ENCODE data around the gene EFR3B.

Gene EFR3B

DNA sequence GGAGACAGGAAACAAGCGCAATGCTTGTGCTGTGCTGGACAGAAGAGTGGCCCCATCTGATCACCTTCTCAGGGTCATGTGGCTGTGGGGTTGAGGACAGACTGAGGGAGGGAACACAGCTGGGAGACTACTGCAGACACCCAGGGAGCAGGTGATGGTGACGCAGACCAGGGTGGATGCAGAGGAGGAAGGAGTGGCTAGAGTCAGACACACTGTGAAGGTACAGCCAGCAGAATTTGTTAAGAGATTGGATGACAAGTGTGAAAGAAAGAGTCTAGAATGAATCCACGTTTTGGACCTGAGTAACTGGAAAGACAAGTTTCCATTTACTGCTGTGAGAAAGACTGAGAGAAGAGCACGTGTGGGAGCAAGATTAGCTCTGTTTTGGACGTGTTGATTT, 142.4 kb downstream of the EFR3B start:
- TF ChIP-seq SPI1 (IDR thresholded peaks at IDR 0.05; ENCODE audit: low read depth, low read length) = no peak
- TF ChIP-seq POLR2AphosphoS5 (IDR thresholded peaks at IDR 0.05; ENCODE audit: low read depth, low read length) = no peak
- no peak for TF ChIP-seq POU2F2 (IDR thresholded peaks at IDR 0.05; ENCODE audit: low read depth, low read length)
- no peak for TF ChIP-seq POLR2A (IDR thresholded peaks at IDR 0.05; ENCODE audit: low read depth, low read length)
- no peak for FAIRE-seq
- no peak for DNase-seq (ENCODE audit: insufficient read length, low spot score)

DNA sequence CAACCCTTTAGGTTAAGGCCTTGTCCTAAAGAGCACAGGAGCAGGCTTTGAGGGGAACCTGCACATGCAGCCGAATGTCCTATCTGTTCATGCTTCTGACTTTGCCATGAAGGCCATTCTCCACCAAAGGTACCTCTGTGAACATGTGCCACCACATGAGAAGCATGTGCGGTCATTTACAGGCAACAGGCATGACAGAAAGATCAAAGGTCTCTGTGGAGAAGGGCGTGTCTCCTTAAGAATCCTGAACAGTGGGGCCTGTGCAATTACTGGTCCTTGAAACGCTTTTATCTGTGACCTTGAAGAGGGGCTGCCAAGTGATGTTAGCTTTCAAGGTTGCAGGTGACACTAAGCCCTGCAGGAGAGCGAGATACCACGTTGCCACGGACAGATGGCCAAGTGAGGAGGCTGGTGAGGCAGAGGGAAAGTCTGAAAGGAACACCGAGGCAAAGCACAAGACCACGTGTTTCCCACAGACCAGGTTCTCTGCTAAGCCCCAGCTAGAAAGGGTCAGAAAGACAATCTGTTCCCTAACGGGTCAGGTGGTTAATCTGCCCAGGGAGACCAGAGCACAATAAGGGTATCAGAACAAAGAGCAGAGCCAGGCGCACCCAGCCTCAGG, 146.0 kb downstream of the EFR3B start:
- TF ChIP-seq POLR2A (IDR thresholded peaks at IDR 0.05; ENCODE audit: low read depth, low read length) (no peak), POU2F2 (IDR thresholded peaks at IDR 0.05; ENCODE audit: low read depth, low read length) (no peak), TAF1 (IDR thresholded peaks at IDR 0.05; ENCODE audit: low read depth, low read length) (no peak), POLR2AphosphoS5 (IDR thresholded peaks at IDR 0.05; ENCODE audit: low read depth, low read length) (no peak), SPI1 (IDR thresholded peaks at IDR 0.05; ENCODE audit: low read depth, low read length) (no peak), PAX5 (IDR thresholded peaks at IDR 0.05; ENCODE audit: insufficient read depth, low read length, severe bottlenecking) (no peak)
- no peak for FAIRE-seq
- DNase-seq (ENCODE audit: insufficient read length, low spot score) = no peak

DNA sequence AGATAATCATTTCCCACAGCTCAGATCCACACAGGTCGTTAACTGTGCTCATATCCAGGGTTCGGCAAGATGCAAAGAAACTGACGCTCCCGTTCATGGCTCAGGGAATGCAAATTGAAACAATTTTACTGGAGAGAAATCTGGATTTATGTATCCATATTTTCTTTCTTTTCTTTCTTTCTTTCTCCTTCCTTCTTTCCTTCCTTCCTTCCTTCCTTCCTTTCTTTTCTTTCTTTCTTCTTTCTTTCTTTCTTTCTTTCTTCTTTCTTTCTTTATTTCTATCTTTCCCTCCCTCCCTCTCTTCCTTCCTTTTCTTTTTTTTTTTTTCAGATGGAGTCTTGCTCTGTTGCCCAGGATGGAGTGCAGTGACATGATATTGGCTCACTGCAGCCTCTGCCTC, 146.5 kb downstream of the EFR3B start:
- TF ChIP-seq PAX5 (IDR thresholded peaks at IDR 0.05; ENCODE audit: insufficient read depth, low read length, severe bottlenecking) (no peak), POLR2A (IDR thresholded peaks at IDR 0.05; ENCODE audit: low read depth, low read length) (no peak), SPI1 (IDR thresholded peaks at IDR 0.05; ENCODE audit: low read depth, low read length) (no peak)
- DNase-seq (ENCODE audit: insufficient read length, low spot score) (no peak), FAIRE-seq (no peak)

DNA sequence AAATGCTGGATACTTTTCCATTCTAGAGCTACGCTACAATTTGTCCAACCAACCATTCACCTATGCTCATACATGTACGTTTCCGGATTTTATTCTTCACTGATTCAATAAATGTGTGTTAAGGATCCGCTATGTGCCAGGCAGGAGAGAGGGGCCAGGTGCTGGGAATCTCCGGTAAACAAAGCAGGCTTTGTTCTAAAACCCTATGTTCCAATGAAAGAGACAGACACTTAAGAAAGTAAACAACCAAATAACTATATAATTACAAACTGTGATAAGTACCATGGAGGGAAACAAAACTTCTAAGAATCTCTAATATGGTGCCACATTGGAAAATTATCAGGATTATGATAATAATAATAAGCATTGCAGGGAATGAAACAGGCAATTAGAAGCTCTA, 148.7 kb downstream of the EFR3B start:
- TF ChIP-seq PAX5 (IDR thresholded peaks at IDR 0.05; ENCODE audit: insufficient read depth, low read length, severe bottlenecking) = no peak
- TF ChIP-seq TAF1 (IDR thresholded peaks at IDR 0.05; ENCODE audit: low read depth, low read length) = no peak
- no peak for DNase-seq (ENCODE audit: insufficient read length, low spot score)
- no peak for FAIRE-seq

DNA sequence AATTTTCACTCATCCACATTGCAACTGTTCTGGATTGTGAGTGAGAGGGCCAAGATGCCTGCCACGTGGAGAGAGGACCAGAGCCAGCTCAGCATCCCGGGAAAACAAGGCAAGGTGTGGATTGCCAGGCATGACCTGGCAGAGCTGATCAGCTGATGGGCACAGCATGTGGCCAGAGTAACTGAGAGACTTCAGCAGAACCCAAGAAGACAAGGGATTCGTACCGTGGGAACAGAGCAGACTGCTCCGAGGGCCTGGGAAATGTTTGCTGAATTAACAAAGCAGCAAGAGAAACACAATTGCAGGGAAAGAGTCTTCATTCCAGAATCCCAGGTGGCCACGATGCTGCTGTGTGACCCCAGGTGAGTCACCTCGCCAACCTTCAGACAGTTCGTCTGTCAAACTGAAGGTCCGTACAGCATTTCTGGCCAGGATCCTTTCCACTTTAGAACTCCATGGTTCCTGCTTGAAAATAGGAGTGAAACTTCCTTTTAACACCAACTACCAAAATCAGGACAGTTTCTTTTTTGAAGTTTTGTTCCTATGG, 152.8 kb downstream of the EFR3B start:
- TF ChIP-seq POLR2A (IDR thresholded peaks at IDR 0.05; ENCODE audit: low read depth, low read length) = no peak
- no peak for TF ChIP-seq TAF1 (IDR thresholded peaks at IDR 0.05; ENCODE audit: low read depth, low read length)
- TF ChIP-seq PAX5 (IDR thresholded peaks at IDR 0.05; ENCODE audit: insufficient read depth, low read length, severe bottlenecking) = no peak
- no peak for TF ChIP-seq POU2F2 (IDR thresholded peaks at IDR 0.05; ENCODE audit: low read depth, low read length)
- no peak for TF ChIP-seq POLR2AphosphoS5 (IDR thresholded peaks at IDR 0.05; ENCODE audit: low read depth, low read length)
- TF ChIP-seq SPI1 (IDR thresholded peaks at IDR 0.05; ENCODE audit: low read depth, low read length) = no peak
- no peak for FAIRE-seq

DNA sequence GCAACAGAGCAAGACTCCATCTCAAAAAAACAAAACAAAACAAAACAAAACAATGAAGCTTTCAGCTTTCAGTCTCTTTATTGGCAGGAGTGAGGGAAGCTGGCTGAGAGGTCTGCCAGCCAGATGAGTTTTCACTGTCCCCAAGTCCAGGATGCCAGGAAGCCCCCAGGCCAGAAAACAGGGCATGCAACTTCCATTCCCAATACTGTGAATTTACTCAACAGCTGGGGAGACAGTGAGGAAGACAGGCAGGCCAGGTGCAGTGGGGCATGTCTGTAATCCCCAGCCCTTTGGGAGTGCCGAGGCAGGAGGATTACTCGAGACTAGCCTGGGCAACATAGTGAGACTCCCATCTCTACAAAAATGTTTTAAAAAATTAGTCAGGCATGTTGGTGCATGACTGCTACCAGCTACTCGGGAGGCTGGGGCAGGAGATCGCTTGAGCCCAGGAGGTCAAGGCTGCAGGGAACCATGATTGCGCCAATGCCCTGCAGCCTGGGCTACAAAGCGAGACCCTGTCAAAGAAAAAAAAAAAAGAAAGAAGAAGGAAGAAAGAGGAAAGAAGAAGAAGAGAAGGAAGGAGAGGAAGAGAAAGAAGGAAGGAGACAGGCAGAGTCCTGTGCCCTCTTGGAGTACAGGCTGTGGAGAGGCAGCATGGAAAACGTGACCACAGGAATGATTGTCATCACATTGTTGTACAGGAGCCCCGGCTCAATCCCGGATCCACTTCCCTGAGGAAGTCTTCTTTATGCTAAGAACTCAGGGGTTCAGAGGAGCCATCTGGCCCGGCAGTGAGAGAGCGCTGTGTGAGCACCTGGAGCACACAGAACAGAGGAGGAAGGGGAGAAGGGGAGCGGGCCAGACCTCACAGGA, 155.7 kb downstream of the EFR3B start:
- TF ChIP-seq POLR2A (IDR thresholded peaks at IDR 0.05; ENCODE audit: low read depth, low read length) (no peak), POLR2AphosphoS5 (IDR thresholded peaks at IDR 0.05; ENCODE audit: low read depth, low read length) (no peak), POU2F2 (IDR thresholded peaks at IDR 0.05; ENCODE audit: low read depth, low read length) (no peak), TAF1 (IDR thresholded peaks at IDR 0.05; ENCODE audit: low read depth, low read length) (no peak), SPI1 (IDR thresholded peaks at IDR 0.05; ENCODE audit: low read depth, low read length) (no peak), PAX5 (IDR thresholded peaks at IDR 0.05; ENCODE audit: insufficient read depth, low read length, severe bottlenecking) (no peak)
- DNase-seq (ENCODE audit: insufficient read length, low spot score) (no peak), FAIRE-seq (no peak)

More for the DNA sequence above, 152.8 kb downstream of the EFR3B start:
- DNase-seq (ENCODE audit: insufficient read length, low spot score) = no peak

DNA sequence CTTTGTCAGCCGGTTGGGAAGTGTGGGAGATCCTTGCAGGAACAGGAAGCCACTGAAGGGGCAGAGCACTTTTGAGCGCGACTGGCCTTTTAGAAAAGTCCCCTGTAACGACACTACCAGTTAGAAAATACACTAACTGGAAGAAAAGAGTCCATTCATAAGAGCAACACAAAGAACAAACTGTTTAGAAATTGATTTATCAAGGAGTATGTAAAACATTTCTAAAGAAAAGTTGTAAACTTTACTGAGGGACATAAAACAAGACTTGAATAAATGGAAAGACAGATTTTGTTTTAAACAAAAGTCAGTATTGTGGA, 156.3 kb downstream of the EFR3B start:
- FAIRE-seq (no peak), DNase-seq (ENCODE audit: insufficient read length, low spot score) (no peak)
- no peak for TF ChIP-seq POLR2AphosphoS5 (IDR thresholded peaks at IDR 0.05; ENCODE audit: low read depth, low read length)
- TF ChIP-seq POU2F2 (IDR thresholded peaks at IDR 0.05; ENCODE audit: low read depth, low read length) = no peak
- no peak for TF ChIP-seq SPI1 (IDR thresholded peaks at IDR 0.05; ENCODE audit: low read depth, low read length)
- no peak for TF ChIP-seq TAF1 (IDR thresholded peaks at IDR 0.05; ENCODE audit: low read depth, low read length)
- no peak for TF ChIP-seq PAX5 (IDR thresholded peaks at IDR 0.05; ENCODE audit: insufficient read depth, low read length, severe bottlenecking)
- no peak for TF ChIP-seq POLR2A (IDR thresholded peaks at IDR 0.05; ENCODE audit: low read depth, low read length)

DNA sequence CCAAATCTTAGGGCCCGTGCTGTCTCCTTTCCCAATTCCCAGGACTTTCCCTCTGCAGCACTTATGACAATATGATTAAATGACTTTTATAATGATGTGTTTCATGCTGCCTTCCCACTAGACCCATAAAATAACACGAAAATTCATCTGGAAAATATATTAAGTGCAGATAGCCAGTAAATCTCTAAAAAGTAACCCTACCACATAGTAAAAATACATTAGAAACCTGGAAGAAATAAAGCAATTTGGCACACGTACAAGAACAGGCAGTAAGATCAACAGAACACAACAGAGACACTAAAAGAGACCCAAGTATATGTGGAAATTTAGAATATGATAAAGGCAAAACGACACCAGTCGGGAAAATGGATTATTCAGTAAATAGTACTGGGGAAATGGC, 156.7 kb downstream of the EFR3B start:
- DNase-seq (ENCODE audit: insufficient read length, low spot score) (no peak), FAIRE-seq (no peak)
- TF ChIP-seq PAX5 (IDR thresholded peaks at IDR 0.05; ENCODE audit: insufficient read depth, low read length, severe bottlenecking) (no peak), SPI1 (IDR thresholded peaks at IDR 0.05; ENCODE audit: low read depth, low read length) (no peak)

DNA sequence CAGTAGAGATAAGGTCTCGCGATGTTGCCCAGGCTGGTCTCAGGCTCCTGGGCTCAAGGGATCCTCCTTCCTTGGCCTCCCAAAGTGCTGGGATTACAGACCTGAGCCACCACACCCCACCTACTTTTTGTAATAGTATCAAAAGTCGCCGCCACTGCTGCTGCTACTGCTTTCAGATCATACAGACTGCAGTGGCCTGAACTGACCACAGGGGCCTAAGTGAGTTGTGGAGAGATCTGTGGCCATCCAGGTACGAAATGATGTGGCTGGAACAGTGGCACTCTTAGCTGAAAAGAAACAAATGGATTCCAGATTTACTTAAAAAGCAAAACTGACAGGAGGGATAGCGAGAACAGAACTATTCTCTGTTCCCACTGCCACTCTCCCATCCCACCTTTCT, 159.4 kb downstream of the EFR3B start:
- TF ChIP-seq POU2F2 (IDR thresholded peaks at IDR 0.05; ENCODE audit: low read depth, low read length) (no peak), SPI1 (IDR thresholded peaks at IDR 0.05; ENCODE audit: low read depth, low read length) (no peak), TAF1 (IDR thresholded peaks at IDR 0.05; ENCODE audit: low read depth, low read length) (no peak), PAX5 (IDR thresholded peaks at IDR 0.05; ENCODE audit: insufficient read depth, low read length, severe bottlenecking) (no peak), POLR2AphosphoS5 (IDR thresholded peaks at IDR 0.05; ENCODE audit: low read depth, low read length) (no peak), POLR2A (IDR thresholded peaks at IDR 0.05; ENCODE audit: low read depth, low read length) (no peak)
- DNase-seq (ENCODE audit: insufficient read length, low spot score) (no peak), FAIRE-seq (no peak)

DNA sequence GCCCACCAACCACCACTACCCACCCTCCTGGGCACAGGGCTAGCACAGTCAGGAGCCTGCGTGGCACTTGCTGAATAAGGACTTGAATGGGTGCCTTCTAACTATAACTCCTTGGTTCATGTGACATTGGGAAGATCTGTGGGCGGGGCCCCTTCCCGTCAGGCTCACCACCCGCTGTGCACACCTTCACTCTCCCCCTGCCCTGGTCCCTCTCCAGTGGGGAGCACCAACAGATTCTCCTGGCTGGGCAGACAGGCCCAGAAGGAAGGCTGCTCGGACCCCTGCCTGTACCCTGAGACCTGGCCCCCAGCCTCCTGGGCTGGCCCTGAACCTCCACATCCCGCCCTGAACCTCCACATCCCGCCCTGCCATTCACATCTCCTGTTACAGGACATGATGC, 159.9 kb downstream of the EFR3B start:
- FAIRE-seq (no peak), DNase-seq (ENCODE audit: insufficient read length, low spot score) (no peak)
- TF ChIP-seq SPI1 (IDR thresholded peaks at IDR 0.05; ENCODE audit: low read depth, low read length) (no peak), PAX5 (IDR thresholded peaks at IDR 0.05; ENCODE audit: insufficient read depth, low read length, severe bottlenecking) (no peak), POLR2AphosphoS5 (IDR thresholded peaks at IDR 0.05; ENCODE audit: low read depth, low read length) (no peak), TAF1 (IDR thresholded peaks at IDR 0.05; ENCODE audit: low read depth, low read length) (no peak), POU2F2 (IDR thresholded peaks at IDR 0.05; ENCODE audit: low read depth, low read length) (no peak), POLR2A (IDR thresholded peaks at IDR 0.05; ENCODE audit: low read depth, low read length) (no peak)

All from GM12891 (cell line).